HL-60/S4 treated with retinoic acid at 250 ng/mL for 4 days and 3 days (cell line): ENCODE data around the gene TNFRSF4.

Experiments used
- in situ Hi-C: fragments of 300-500 bp; cut with MboI; formaldehyde crosslinking; loops from 2 replicates; pipeline ENCODE4 v1.7.0; 2022; ENCODE audit warnings: low sequenced_read_pairs

Gene TNFRSF4

GRCh38 chr1:1222575-1223225, 8.7 kb upstream of the TNFRSF4 start:
- in situ Hi-C loops = no loop called here

- in situ Hi-C loops = no loop called here
These were observed 8.1 kb upstream of the TNFRSF4 start for GRCh38 chr1:1221887-1222574.

- in situ Hi-C loops = no loop called here
These were observed 6.2 kb upstream of the TNFRSF4 start for GRCh38 chr1:1220197-1220596.

GRCh38 chr1:1219341-1219740, 5.4 kb upstream of the TNFRSF4 start:
- in situ Hi-C loops = no loop called here

- in situ Hi-C loops = no loop called here
These were observed 4.7 kb upstream of the TNFRSF4 start for GRCh38 chr1:1218524-1219200.

- in situ Hi-C loops = no loop called here
These were observed 3.9 kb upstream of the TNFRSF4 start for GRCh38 chr1:1217621-1218523.

GRCh38 chr1:1216770-1217620, 3.0 kb upstream of the TNFRSF4 start:
- in situ Hi-C loops = no loop called here

- in situ Hi-C loops = no loop called here
These were observed 2.1 kb upstream of the TNFRSF4 start for GRCh38 chr1:1215881-1216605.

- in situ Hi-C loops = no loop called here
These were observed 1.2 kb upstream of the TNFRSF4 start for GRCh38 chr1:1215080-1215676.

- in situ Hi-C loops = no loop called here
These were observed 1.1 kb downstream of the TNFRSF4 start for GRCh38 chr1:1212780-1213344.

- in situ Hi-C loops = no loop called here
These were observed 2.2 kb downstream of the TNFRSF4 start for GRCh38 chr1:1211541-1212441.

- in situ Hi-C loops = no loop called here
These were observed 3.0 kb downstream of the TNFRSF4 start for GRCh38 chr1:1210726-1211540.

GRCh38 chr1:1208713-1209433, 5.1 kb downstream of the TNFRSF4 start:
- in situ Hi-C loops = no loop called here

- in situ Hi-C loops = no loop called here
These were observed 6.4 kb downstream of the TNFRSF4 start for GRCh38 chr1:1207571-1207892.

GRCh38 chr1:1206966-1207531, 6.9 kb downstream of the TNFRSF4 start:
- in situ Hi-C loops = no loop called here

GRCh38 chr1:1206376-1206965, 7.5 kb downstream of the TNFRSF4 start, which contains the start of gene TNFRSF18:
Gene TNFRSF18, minus strand, starts transcription at chr1:1206592. Its CDS starts 21 bp downstream, at chr1:1206571.
- in situ Hi-C loops = no loop called here
